Stimulated activated naive CD4-positive, alpha-beta T cell (primary cell): Measurements from ENCODE around the gene L3MBTL1.
A peak's percentile ranks its signal among the peaks of the same experiment; 100 is the strongest.

Source experiments
- DNase-seq, 6 experiments: peaks; one replicate each; lab custom pipeline; 2025; lab: John Stamatoyannopoulos, UW

Gene L3MBTL1

DNA sequence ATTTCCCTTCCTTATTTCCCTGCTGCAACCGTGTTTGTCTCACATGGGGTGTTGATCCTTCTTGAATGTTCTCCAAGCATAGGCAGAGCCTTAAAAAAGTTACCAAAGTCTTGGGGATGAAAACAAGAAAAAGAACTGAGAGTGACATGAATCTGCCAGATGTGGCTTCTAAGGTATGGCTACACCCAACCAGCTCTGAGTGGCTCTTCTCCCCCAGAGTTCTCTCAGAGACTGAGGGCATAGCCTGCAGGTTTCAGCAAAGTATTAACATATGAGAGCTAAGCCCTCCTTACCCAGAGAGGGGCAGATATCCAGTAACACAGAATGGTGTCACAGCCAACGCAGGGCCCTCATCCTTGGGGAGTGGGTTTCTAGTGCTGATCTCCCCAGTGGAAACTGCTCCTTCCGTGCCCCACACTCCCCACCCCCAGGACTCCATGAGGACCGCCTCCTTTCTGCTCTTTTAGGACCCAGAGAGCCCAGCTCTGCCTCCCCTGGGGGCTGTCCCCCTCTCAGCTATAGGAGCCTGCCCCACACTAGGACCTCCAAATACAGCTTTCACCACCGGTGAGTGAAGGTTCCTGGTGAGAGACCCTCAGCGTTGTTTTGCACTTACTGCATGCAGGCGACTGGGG lies 28.0 kb downstream of the L3MBTL1 start:
- DNase-seq, result no peak

DNA sequence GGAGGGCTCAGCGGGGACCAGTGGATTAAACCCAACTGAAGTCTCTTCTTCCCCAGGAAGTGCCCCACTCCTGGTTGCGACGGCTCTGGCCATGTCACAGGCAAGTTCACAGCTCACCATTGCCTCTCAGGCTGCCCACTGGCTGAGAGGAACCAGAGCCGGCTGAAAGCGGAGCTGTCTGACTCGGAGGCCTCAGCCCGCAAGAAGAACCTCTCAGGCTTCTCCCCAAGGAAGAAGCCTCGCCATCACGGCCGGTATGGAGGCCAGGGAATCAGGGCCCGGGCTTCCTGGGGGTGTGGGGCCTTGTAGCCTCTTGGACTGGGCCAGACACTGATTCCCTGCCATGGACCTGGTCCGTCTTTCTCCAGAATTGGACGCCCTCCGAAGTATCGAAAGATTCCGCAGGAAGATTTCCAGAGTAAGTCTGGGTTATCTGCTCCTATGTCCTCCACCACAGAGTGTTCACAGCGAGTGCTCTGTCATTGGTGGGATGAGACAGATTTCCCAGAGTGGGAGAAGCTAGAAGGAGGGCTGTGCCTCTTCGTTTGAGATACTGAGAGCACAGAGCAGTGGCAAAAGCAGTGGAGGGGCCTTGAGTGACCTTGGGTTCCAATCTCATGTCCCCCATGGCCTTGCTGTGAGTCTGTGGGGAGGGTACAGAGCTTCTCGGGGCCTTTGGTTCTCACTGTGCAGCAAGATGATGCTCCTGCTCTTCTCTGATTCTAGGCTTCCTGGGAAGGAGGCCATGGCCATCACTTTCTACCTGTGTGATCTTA lies 28.7 kb downstream of the L3MBTL1 start:
- no peak for DNase-seq

GRCh38 chr20:43536817-43537440 lies 29.4 kb downstream of the L3MBTL1 start:
- DNase-seq, result no peak

DNA sequence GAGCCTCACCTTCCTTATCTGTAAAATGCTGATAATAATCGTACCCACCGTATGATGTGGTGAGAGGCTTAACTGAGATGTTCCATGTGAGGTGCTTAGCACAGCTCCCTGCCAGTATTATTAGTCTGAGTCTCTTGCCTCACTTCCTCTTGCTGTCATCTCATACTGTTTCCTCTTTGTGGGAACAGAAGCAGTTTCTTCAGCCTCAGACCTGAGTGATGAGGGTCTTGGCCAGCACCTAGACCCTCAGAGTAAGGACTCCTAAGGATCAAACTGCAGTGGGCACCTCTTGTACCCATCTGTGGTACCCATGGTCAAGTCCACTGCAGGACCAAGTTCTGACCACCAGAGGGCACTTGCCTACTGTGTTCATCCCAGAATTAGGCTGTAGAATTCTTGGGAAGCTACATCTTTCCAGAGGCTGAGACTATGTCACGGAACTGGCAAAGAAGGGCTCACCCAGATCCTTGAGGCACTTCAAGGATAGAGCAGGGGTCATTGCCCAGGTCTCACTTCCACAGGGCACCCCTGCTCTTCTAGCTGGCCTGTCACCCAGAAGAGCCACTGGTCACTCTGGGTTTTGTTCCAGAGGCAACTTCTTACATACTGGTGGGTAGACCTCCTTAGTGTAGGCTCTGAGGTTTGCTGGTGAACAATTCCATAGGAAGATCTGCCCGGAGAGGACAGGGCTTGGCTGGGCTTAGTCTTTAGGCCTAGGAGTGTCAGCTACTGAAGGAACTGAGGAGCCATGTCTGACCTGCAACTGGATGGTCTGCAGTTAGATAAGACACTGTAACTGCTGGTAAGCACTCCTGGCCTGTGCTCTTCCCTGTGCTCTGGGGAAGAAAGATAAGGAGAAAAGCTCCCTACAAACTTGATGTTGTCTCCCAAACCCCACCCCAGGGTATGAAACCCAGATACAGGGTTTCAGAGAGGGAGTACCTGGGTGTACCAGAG lies 30.7 kb downstream of the L3MBTL1 start:
- peak in 5 of 6 experiments; percentile 7 to 22 (median 11) for DNase-seq

GRCh38 chr20:43538878-43539700 lies 31.6 kb downstream of the L3MBTL1 start:
- no peak for DNase-seq

DNA sequence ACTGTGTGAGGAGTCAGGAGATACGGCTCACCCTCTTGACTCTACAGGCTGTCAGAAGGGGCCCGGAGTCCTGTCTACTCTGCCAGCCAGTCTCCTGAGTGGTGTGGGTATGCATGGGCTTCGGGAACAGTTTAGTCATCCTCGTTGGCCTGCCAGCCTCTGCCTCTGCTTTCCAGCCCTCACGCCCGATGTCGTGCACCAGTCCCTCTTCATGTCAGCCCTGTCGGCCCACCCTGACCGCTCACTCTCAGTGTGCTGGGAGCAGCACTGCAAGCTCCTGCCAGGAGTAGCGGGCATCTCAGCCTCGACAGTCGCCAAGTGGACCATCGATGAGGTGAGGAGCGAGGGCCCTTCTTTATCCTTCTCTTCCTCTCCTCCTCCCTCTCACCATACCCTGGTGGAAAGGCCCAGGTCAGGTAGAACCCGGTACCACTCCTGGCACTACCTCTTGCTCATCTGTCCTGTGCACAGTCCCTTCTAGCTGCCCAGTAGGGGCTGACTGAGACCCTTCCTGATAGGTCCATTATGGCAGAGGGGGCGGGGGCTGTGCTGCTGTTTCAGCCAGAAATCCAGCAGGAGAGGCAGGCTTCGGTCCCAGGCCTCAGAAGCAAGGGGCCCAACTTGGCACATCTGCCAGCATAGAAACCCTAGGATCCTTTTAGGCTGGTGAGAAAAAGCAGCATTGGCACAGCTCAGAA lies 32.6 kb downstream of the L3MBTL1 start:
- DNase-seq, result no peak

DNA sequence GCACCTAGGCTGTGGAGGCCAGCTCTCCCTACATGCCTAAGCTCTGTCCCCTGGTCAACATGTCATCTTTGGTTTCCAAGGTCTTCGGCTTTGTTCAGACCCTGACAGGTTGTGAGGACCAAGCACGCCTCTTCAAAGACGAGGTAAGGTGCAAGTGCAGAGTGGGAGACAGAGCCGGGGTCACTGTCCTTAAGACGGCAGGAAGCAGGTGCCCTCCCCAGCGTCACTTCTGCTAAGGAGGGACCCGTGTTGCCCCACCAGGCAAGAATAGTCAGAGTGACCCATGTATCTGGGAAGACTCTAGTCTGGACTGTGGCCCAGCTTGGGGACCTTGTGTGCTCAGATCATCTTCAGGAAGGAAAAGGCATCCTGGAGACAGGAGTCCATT lies 33.2 kb downstream of the L3MBTL1 start:
- DNase-seq, result no peak

DNA sequence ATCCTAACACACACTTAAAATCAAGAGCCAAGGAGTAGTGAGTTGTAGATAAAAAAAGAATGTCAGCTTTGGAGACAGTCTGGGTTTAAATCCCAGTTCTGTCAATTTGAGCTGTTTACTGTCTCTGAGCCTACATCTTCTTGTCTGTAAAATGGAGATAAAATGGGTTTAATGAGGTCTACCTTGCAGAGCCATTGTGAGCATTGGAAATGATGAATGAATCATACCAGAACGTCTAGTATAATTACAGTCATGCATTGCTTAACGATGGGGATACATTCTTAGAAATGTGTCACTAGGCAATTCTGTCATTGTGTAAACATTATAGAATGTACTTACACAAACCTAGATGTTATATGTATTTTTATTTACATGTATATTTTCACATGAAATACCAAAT lies 33.7 kb downstream of the L3MBTL1 start:
- no peak for DNase-seq

DNA sequence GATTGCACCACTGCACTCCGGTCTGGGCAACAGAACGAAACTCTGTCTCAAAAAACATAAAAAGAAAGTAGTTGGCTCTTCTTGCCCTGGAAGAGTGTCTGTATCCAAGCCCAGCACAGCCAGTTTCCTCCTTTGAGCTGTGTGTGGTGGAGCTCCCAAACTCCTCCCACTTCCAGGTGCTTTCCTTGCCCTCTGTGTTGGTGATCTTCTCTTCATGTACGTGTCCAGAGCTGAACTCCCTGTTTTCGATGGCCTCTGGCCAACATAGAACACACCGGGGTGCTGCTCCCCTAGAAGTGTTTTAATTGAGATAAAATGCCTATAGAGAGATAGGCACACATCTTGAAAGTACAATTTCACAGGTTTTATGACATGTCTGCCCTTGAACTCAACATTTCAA lies 34.7 kb downstream of the L3MBTL1 start:
- DNase-seq, result no peak

DNA sequence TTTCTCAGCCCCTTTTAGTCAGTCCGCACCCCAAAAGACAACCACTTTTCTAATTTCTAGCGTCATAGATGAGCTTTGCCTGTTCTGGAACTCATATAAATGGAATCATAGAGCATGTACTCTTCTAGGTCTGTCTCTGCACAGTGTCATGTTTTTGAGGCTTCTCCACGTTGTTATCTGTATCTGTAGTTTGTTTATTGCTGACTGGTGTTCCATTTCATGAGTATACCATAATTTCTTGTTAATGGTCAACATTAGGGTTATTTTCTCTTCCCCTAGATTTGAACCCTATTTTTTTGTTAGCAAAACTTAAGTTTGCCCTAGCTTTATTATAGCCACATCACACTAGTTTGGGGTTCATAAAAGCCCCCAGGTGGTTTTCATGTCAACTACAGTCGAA lies 35.2 kb downstream of the L3MBTL1 start:
- no peak for DNase-seq

- DNase-seq, result no peak
Measured at GRCh38 chr20:43543138-43543537, 35.6 kb downstream of the L3MBTL1 start.

DNA sequence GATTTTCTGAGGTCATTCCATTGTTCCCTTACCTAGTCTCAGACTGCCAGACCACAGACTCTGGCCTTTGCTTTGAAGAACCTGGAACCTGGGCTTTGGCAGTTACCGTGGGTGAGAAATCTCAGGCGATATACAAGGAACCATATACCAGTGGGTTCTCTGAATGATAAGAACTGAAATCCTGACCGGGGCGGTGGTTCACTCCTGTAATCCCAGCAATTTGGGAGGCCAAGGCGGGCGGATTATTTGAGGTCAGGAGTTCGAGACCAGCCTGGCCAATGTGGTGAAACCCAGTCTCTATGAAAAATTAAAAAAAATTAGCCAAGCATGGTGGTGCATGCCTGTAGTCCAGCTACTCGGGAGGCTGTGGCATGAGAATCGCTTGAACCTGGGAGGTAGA lies 37.0 kb downstream of the L3MBTL1 start:
- no peak for DNase-seq

DNA sequence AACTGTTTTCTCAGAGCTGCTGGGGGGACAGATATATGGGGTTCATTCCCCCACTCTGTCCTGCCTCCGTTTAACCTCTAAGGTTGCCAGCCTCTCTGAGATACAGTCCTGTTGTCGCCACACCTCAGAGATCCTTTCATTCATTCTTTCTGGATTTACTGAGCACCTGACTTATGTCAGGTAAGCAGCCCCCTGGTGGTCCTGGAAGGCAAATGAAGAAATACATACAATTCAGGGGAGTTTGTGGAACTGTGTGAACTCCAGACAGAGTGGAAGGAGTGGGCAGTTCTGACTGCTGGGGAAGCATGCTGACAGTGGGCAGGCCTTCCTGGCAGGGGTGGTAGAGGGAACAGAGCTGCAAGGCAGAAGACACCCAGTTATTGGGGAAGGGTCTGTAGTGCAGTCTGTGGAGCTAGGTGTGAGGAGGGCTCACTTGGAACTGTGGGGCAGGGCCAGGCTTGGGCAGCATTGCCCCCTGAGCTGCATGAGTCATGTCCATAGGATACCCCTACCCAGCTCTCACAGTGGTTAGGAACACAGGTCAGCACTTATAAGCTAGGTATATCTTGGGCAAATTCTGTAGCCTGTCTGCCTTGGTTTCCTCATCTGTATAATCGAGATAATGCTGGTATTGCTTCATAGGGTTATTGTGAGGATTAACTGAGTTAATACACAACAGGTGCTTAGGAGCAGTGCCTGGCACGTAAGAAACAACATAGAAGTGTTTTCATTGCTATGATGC lies 38.5 kb downstream of the L3MBTL1 start:
- DNase-seq, result no peak

- no peak for DNase-seq
Measured at GRCh38 chr20:43548273-43548880, 40.9 kb downstream of the L3MBTL1 start.

GRCh38 chr20:43549416-43550065 lies 42.0 kb downstream of the L3MBTL1 start:
- DNase-seq, result no peak

- DNase-seq, result no peak
Measured at GRCh38 chr20:43550456-43550855, 43.0 kb downstream of the L3MBTL1 start.

DNA sequence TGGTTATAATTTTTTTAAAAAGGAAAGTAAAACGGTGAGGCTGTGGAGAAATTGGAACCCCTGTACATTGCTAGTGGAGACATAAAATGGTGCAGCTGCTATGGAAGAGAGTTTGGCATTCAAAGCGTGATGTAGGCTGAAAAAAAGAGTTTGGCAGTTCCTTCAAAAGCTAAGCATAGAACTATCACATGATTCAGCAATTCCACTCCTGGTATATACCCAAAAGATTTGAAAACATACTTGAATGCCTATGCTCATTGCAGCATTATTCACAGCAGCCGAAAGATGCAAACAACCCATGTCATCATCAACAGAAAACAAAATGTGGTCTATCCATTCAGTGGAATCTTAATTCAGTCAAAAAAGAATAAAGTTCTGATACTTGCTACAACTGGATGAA lies 46.9 kb downstream of the L3MBTL1 start:
- no peak for DNase-seq

DNA sequence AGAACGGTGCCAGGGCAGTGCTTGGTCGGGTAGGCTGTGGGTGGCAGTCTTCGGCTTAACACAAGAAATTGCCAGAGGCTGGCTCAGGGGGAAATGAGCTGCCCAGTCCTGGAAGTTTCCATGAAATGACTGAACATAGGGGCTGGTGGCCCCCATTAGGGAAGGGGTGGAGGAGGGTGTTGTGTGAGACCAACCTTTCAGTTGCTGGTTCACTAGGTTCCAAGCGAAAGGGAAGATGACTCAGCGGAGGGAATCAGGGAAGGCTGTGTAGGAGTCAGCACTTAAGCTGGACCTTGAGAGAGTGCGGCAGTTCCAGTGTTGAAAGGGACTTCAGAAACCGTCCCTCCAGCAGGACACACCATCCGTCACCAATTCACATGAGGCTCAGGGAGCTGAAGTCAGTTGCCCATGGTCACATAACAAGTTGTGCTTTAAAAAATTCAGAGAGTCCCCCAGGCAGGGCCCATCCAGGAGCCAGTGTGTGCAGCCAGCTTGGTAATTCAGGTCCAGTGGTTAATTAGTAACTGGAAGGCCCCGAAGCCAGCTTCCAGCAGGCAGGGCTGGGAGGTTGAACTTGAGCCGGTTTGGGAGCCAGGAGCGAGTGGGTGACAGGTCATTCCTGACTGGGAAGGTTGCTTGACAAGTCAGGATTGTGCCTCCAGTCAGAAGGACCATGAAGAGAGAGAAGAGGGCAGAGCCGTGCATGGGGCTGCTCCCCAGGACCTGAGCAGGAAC lies 51.1 kb downstream of the L3MBTL1 start, which contains the start of gene SGK2:
TSS of gene SGK2 (plus strand) at position 616 of the 735 bp plus-strand sequence. CDS start 7,469 bp downstream, outside the sequence.
- DNase-seq, result no peak
